GM23338 (cell line): Measurements from ENCODE around the gene STAP2. TPM values are rescaled to one million over a fixed set of nuclear protein-coding genes. Genes with fewer than 3 reads are reported as not detected.
A peak's percentile ranks its signal among the peaks of the same experiment; 100 is the strongest.

Source experiments
- ATAC-seq: fragments of 200-7000 bp; cut with Tn5 transposase; 3 replicates; pipeline ENCODE4 v1.9.1; 2020
- DNase-seq: peaks from one replicate; pipeline ENCODE4 v3.0.0-alpha.2; 2015; ENCODE audit warnings: low spot score
- H2AFZ ChIP-seq: fragments of 200-600 bp; sonication (generic); 2 replicates; pipeline ENCODE4 v1.8.0; 2016; ENCODE audit warnings: antibody characterized with exemption, mild to moderate bottlenecking, moderate library complexity
- H3F3A ChIP-seq: fragments of 200-600 bp; sonication (generic); replicated peaks from 2 replicates; pipeline ENCODE4 v1.8.0; 2017; ENCODE audit warnings: antibody characterized with exemption, mixed run types, low read depth
- H3K27ac ChIP-seq: fragments of 200-600 bp; sonication (generic); 2 replicates; pipeline ENCODE4 v1.6.1; 2016; ENCODE audit warnings: low read depth
- H3K27me3 ChIP-seq: fragments of 200-600 bp; sonication (generic); 2 replicates; pipeline ENCODE4 v1.8.0; 2016; ENCODE audit warnings: mild to moderate bottlenecking, mixed run types, moderate library complexity; ENCODE audit not compliant: insufficient read depth
- H3K36me3 ChIP-seq: fragments of 200-600 bp; sonication (generic); 2 replicates; pipeline ENCODE4 v1.8.0; 2016; ENCODE audit warnings: mild to moderate bottlenecking; ENCODE audit not compliant: insufficient read depth
- H3K4me1 ChIP-seq: fragments of 200-600 bp; sonication (generic); 2 replicates; pipeline ENCODE4 v1.8.0; 2016; ENCODE audit warnings: mild to moderate bottlenecking, moderate library complexity; ENCODE audit not compliant: insufficient read depth
- H3K4me2 ChIP-seq: fragments of 200-600 bp; sonication (generic); 2 replicates; pipeline ENCODE4 v1.7.1; 2017; ENCODE audit warnings: mixed run types
- H3K4me3 ChIP-seq: fragments of 200-600 bp; sonication (generic); 2 replicates; pipeline ENCODE4 v1.6.1; 2016; ENCODE audit warnings: mixed run types
- H3K79me2 ChIP-seq: fragments of 200-600 bp; sonication (generic); replicated peaks from 2 replicates; pipeline ENCODE4 v1.8.0; 2017; ENCODE audit warnings: mild to moderate bottlenecking; ENCODE audit not compliant: insufficient read depth
- H3K9me2 ChIP-seq: fragments of 200-600 bp; sonication (generic); 2 replicates; pipeline ENCODE4 v1.8.0; 2017; ENCODE audit not compliant: insufficient read depth
- H4K20me1 ChIP-seq: fragments of 200-600 bp; sonication (generic); replicated peaks from 2 replicates; pipeline ENCODE4 v1.8.0; 2017; ENCODE audit warnings: mild to moderate bottlenecking; ENCODE audit not compliant: insufficient read depth
- H3K27ac Mint-ChIP-seq: 2 replicates; pipeline ENCODE4 v1.8.0; 2020; ENCODE audit warnings: inconsistent platforms, mild to moderate bottlenecking, moderate library complexity, mixed read lengths
- H3K27me3 Mint-ChIP-seq: 3 replicates; pipeline ENCODE4 v1.8.0; 2022; ENCODE audit warnings: low read depth, mild to moderate bottlenecking, moderate library complexity, mixed read lengths, inconsistent platforms; ENCODE audit not compliant: insufficient read depth, poor library complexity
- H3K36me3 Mint-ChIP-seq: 3 replicates; pipeline ENCODE4 v1.8.0; 2021; ENCODE audit warnings: low read depth, mild to moderate bottlenecking, inconsistent platforms, moderate library complexity, mixed read lengths
- H3K4me1 Mint-ChIP-seq: 3 replicates; pipeline ENCODE4 v1.8.0; 2020; ENCODE audit warnings: mild to moderate bottlenecking, inconsistent platforms, mixed read lengths
- H3K4me3 Mint-ChIP-seq: 3 replicates; pipeline ENCODE4 v1.8.0; 2021; ENCODE audit warnings: moderate library complexity, mild to moderate bottlenecking, inconsistent platforms, mixed read lengths
- H3K9me3 Mint-ChIP-seq: 3 replicates; pipeline ENCODE4 v1.8.0; 2020; ENCODE audit warnings: moderate library complexity, mild to moderate bottlenecking, inconsistent platforms, mixed read lengths
- CREB1 ChIP-seq: fragments of 250-450 bp; sonication (Bioruptor Pico); IDR thresholded peaks from 2 replicates; pipeline ENCODE4 v1.5.0; 2020; ENCODE audit warnings: low read depth, mild to moderate bottlenecking, moderate library complexity
- CTCF ChIP-seq, 2 experiments: fragments of 200-600 bp in 1 of 2; sonication (generic) in 1 of 2; conservative IDR thresholded peaks; 2 replicates each; pipeline versions ENCODE4 v1.5.1 to v1.6.1; 2016 to 2017; ENCODE audit warnings: antibody characterized with exemption in 2 of 2, low read depth in 2 of 2, mild to moderate bottlenecking in 2 of 2, moderate library complexity in 1 of 2
- EZH2 ChIP-seq: fragments of 200-600 bp; sonication (generic); IDR thresholded peaks from one replicate; pipeline ENCODE4 v1.8.0; 2017; ENCODE audit warnings: antibody characterized with exemption, mild to moderate bottlenecking, low read depth; ENCODE audit not compliant: unreplicated experiment
- EZH2phosphoT487 ChIP-seq: fragments of 200-600 bp; sonication (generic); IDR thresholded peaks from one replicate; pipeline ENCODE4 v1.8.1; 2018; ENCODE audit warnings: antibody characterized with exemption; ENCODE audit not compliant: unreplicated experiment
- JUNB ChIP-seq: IDR thresholded peaks from one replicate; pipeline ENCODE4 v1.6.1; 2016; ENCODE audit warnings: antibody characterized with exemption; ENCODE audit not compliant: unreplicated experiment
- NANOG ChIP-seq: IDR thresholded peaks from 2 replicates; pipeline ENCODE4 v1.6.1; 2016; ENCODE audit warnings: antibody characterized with exemption, borderline replicate concordance
- POLR2AphosphoS5 ChIP-seq: IDR thresholded peaks from 2 replicates; pipeline ENCODE4 v1.6.1; 2016; ENCODE audit warnings: antibody characterized with exemption, low read depth
- STAT1 ChIP-seq: IDR thresholded peaks from one replicate; pipeline ENCODE4 v1.6.1; 2016; ENCODE audit warnings: antibody characterized with exemption; ENCODE audit not compliant: unreplicated experiment
- ZNF114 ChIP-seq: fragments of 250-450 bp; sonication (Bioruptor Pico); IDR thresholded peaks from 2 replicates; pipeline ENCODE4 v1.5.0; 2020; ENCODE audit warnings: mild to moderate bottlenecking, moderate library complexity
- ZNF331 ChIP-seq: fragments of 250-450 bp; sonication (Bioruptor Pico); IDR thresholded peaks from 2 replicates; pipeline ENCODE4 v1.5.0; 2020; ENCODE audit warnings: low read depth, mild to moderate bottlenecking, moderate library complexity
- polyA plus RNA-seq: library from polyadenylated mRNA; unstranded; fragments of >200 nt; fragmentation: Nextera tagmentation; extraction: Ambion mirVana; gene quantifications from 2 replicates; pipeline ENCODE4 v1.2.1, GENCODE V29; 2016
- total RNA-seq: library from RNA; depleted of rRNA; stranded (reverse); fragments of >200 nt; shearing (Covaris generic); gene quantifications from 2 replicates; pipeline ENCODE4 v1.2.3, GENCODE V29; 2014
- TF ChIP-seq, protein P1 (sequence below): IDR thresholded peaks from 2 replicates; pipeline ENCODE4 v1.6.1; 2016; ENCODE audit warnings: antibody characterized with exemption
- TF ChIP-seq, protein P2 (sequence below): fragments of 250-450 bp; sonication (Bioruptor Pico); IDR thresholded peaks from 2 replicates; pipeline ENCODE4 v1.5.0; 2020; ENCODE audit warnings: mild to moderate bottlenecking, moderate library complexity
- TF ChIP-seq, protein P3 (sequence below): IDR thresholded peaks from one replicate; pipeline ENCODE4 v1.6.1; 2018; ENCODE audit warnings: antibody characterized with exemption; ENCODE audit not compliant: unreplicated experiment

Gene STAP2
- total and polyA plus RNA-seq, 2 experiments from 2014 or later: 15.1 to 20.7 TPM

- Histone ChIP-seq H3K36me3 (peaks cover 11% of the 10 kb centered on the region; the same call in 1 of the 2 replicates), H3K9me2 (no peaks in the 10 kb centered on the region), H3K4me1 (no peaks in the 10 kb centered on the region; the same call in 1 of the 2 replicates), H3K79me2 (no peaks in the 10 kb centered on the region), H3K4me3 (peak overlapping the region; percentile 51), H3K27ac (no peak overlapping the region), H2AFZ (no peak overlapping the region), H3K27me3 (no peaks in the 10 kb centered on the region), H4K20me1 (no peaks in the 10 kb centered on the region), H3K4me2 (no peak overlapping the region; the same call in 1 of the 2 replicates), H3F3A (peaks cover 8% of the 10 kb centered on the region; the same call in 1 of the 2 replicates)
- Mint-ChIP-seq H3K4me1 (peaks cover 15% of the 10 kb centered on the region), H3K9me3 (no peaks in the 10 kb centered on the region; the same call in 2 of the 3 replicates), H3K36me3 (peaks cover 43% of the 10 kb centered on the region), H3K27me3 (peaks cover 11% of the 10 kb centered on the region), H3K27ac (no peak overlapping the region), H3K4me3 (peak overlapping the region; percentile 67)
- peak; percentile 70 for DNase-seq
- no peak for ATAC-seq
- TF ChIP-seq, protein P1, sequence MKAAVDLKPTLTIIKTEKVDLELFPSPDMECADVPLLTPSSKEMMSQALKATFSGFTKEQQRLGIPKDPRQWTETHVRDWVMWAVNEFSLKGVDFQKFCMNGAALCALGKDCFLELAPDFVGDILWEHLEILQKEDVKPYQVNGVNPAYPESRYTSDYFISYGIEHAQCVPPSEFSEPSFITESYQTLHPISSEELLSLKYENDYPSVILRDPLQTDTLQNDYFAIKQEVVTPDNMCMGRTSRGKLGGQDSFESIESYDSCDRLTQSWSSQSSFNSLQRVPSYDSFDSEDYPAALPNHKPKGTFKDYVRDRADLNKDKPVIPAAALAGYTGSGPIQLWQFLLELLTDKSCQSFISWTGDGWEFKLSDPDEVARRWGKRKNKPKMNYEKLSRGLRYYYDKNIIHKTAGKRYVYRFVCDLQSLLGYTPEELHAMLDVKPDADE: no peak
- no peak for TF ChIP-seq STAT1
- no peak for TF ChIP-seq ZNF114 (CRISPR knock-in tag)
- TF ChIP-seq, protein P2, sequence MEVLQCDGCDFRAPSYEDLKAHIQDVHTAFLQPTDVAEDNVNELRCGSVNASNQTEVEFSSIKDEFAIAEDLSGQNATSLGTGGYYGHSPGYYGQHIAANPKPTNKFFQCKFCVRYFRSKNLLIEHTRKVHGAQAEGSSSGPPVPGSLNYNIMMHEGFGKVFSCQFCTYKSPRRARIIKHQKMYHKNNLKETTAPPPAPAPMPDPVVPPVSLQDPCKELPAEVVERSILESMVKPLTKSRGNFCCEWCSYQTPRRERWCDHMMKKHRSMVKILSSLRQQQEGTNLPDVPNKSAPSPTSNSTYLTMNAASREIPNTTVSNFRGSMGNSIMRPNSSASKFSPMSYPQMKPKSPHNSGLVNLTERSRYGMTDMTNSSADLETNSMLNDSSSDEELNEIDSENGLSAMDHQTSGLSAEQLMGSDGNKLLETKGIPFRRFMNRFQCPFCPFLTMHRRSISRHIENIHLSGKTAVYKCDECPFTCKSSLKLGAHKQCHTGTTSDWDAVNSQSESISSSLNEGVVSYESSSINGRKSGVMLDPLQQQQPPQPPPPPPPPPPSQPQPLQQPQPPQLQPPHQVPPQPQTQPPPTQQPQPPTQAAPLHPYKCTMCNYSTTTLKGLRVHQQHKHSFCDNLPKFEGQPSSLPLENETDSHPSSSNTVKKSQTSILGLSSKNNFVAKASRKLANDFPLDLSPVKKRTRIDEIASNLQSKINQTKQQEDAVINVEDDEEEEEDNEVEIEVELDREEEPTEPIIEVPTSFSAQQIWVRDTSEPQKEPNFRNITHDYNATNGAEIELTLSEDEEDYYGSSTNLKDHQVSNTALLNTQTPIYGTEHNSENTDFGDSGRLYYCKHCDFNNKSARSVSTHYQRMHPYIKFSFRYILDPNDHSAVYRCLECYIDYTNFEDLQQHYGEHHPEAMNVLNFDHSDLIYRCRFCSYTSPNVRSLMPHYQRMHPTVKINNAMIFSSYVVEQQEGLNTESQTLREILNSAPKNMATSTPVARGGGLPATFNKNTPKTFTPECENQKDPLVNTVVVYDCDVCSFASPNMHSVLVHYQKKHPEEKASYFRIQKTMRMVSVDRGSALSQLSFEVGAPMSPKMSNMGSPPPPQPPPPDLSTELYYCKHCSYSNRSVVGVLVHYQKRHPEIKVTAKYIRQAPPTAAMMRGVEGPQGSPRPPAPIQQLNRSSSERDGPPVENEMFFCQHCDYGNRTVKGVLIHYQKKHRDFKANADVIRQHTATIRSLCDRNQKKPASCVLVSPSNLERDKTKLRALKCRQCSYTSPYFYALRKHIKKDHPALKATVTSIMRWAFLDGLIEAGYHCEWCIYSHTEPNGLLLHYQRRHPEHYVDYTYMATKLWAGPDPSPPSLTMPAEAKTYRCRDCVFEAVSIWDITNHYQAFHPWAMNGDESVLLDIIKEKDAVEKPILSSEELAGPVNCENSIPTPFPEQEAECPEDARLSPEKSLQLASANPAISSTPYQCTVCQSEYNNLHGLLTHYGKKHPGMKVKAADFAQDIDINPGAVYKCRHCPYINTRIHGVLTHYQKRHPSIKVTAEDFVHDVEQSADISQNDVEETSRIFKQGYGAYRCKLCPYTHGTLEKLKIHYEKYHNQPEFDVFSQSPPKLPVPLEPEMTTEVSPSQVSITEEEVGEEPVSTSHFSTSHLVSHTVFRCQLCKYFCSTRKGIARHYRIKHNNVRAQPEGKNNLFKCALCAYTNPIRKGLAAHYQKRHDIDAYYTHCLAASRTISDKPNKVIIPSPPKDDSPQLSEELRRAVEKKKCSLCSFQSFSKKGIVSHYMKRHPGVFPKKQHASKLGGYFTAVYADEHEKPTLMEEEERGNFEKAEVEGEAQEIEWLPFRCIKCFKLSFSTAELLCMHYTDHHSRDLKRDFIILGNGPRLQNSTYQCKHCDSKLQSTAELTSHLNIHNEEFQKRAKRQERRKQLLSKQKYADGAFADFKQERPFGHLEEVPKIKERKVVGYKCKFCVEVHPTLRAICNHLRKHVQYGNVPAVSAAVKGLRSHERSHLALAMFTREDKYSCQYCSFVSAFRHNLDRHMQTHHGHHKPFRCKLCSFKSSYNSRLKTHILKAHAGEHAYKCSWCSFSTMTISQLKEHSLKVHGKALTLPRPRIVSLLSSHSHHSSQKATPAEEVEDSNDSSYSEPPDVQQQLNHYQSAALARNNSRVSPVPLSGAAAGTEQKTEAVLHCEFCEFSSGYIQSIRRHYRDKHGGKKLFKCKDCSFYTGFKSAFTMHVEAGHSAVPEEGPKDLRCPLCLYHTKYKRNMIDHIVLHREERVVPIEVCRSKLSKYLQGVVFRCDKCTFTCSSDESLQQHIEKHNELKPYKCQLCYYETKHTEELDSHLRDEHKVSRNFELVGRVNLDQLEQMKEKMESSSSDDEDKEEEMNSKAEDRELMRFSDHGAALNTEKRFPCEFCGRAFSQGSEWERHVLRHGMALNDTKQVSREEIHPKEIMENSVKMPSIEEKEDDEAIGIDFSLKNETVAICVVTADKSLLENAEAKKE (CRISPR knock-in tag): no peak
- TF ChIP-seq CTCF (conservative IDR thresholded peaks at IDR 0.05; ENCODE audit: low read depth in 2 of 2): no peak
- no peak for TF ChIP-seq CREB1
- no peak for TF ChIP-seq POLR2AphosphoS5
- no peak for TF ChIP-seq NANOG
- TF ChIP-seq, protein P3, sequence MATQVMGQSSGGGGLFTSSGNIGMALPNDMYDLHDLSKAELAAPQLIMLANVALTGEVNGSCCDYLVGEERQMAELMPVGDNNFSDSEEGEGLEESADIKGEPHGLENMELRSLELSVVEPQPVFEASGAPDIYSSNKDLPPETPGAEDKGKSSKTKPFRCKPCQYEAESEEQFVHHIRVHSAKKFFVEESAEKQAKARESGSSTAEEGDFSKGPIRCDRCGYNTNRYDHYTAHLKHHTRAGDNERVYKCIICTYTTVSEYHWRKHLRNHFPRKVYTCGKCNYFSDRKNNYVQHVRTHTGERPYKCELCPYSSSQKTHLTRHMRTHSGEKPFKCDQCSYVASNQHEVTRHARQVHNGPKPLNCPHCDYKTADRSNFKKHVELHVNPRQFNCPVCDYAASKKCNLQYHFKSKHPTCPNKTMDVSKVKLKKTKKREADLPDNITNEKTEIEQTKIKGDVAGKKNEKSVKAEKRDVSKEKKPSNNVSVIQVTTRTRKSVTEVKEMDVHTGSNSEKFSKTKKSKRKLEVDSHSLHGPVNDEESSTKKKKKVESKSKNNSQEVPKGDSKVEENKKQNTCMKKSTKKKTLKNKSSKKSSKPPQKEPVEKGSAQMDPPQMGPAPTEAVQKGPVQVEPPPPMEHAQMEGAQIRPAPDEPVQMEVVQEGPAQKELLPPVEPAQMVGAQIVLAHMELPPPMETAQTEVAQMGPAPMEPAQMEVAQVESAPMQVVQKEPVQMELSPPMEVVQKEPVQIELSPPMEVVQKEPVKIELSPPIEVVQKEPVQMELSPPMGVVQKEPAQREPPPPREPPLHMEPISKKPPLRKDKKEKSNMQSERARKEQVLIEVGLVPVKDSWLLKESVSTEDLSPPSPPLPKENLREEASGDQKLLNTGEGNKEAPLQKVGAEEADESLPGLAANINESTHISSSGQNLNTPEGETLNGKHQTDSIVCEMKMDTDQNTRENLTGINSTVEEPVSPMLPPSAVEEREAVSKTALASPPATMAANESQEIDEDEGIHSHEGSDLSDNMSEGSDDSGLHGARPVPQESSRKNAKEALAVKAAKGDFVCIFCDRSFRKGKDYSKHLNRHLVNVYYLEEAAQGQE: no peak
- TF ChIP-seq JUNB: no peak
- TF ChIP-seq EZH2phosphoT487: no peak
- no peak for TF ChIP-seq EZH2
- TF ChIP-seq ZNF331 (CRISPR knock-in tag): no peak
Observed at GRCh38 chr19:4305257-4305612, 33.4 kb downstream of the STAP2 start.
